ENCODE results near the gene BBC3. TPM values are rescaled to one million over a fixed set of nuclear protein-coding genes. Genes with fewer than 3 reads are reported as not detected.
A peak's percentile ranks its signal among the peaks of the same experiment; 100 is the strongest.

The BBC3 gene
- total and polyA plus RNA-seq, 2 of the 4 experiments (the other 2 are of a cell fraction) = 1.6 to 6.5 TPM

- Histone ChIP-seq H3K4me2 (ENCODE audit: low read depth, low read length) (no peak overlapping the region), H4K5ac (ENCODE audit: low read depth, low read length) (no peak overlapping the region), H2BK120ac (ENCODE audit: low read depth, low read length) (no peak overlapping the region), H2BK20ac (ENCODE audit: low read depth, low read length) (no peak overlapping the region), H3K4ac (ENCODE audit: low read depth, low read length) (no peak overlapping the region), H3K18ac (ENCODE audit: low read depth, low read length) (no peak overlapping the region), H2AK9ac (replicated peaks; ENCODE audit: low read depth, low read length, poor library complexity) (no peak overlapping the region), H4K20me1 (ENCODE audit: insufficient read depth, low read length) (no peaks in the 10 kb centered on the region), H4K8ac (ENCODE audit: low read depth in 2 of 2, low read length in 2 of 2) (no peak overlapping the region), H2AK5ac (ENCODE audit: low read depth, low read length) (no peak overlapping the region), H3K14ac (replicated peaks; ENCODE audit: low read depth, low read length) (no peak overlapping the region), H3K36me3 (ENCODE audit: control insufficient read depth, insufficient read depth, low read length) (peaks cover 47% of the 10 kb centered on the region), H3K56ac (ENCODE audit: extremely low read depth, insufficient read depth, low read length) (no peak overlapping the region), H4K91ac (ENCODE audit: insufficient read depth, low read depth, low read length) (no peak overlapping the region), H3K9me1 (ENCODE audit: insufficient read depth, low read length) (no peaks in the 10 kb centered on the region), H2BK15ac (ENCODE audit: low read depth, low read length) (no peak overlapping the region), H3K79me1 (ENCODE audit: low read depth in 1 of 2, low read length in 2 of 2) (peaks cover 14 to 36% of the 10 kb centered on the region in 2 experiments; a peak in 3 of 4 replicates), H3K4me1 (ENCODE audit: control insufficient read depth, insufficient read depth, low read length) (no peaks in the 10 kb centered on the region), H2BK5ac (ENCODE audit: low read depth, low read length, poor library complexity, severe bottlenecking) (no peak overlapping the region), H3K4me3 (ENCODE audit: insufficient read depth, low read depth, low read length) (no peak overlapping the region), H3K23ac (ENCODE audit: low read depth, low read length) (no peak overlapping the region), H3K9ac (ENCODE audit: low read depth, low read length) (no peak overlapping the region), H2AFZ (replicated peaks; ENCODE audit: low read length, poor library complexity) (peak overlapping the region; percentile 41), H3K27me3 (ENCODE audit: control insufficient read depth, insufficient read depth, low read length) (no peaks in the 10 kb centered on the region), H3K27ac (ENCODE audit: insufficient read depth, low read length) (no peak overlapping the region), H3K9me3 (ENCODE audit: control insufficient read depth, insufficient read depth, low read length) (no peaks in the 10 kb centered on the region)
- dilution Hi-C loops (cut with HindIII; ENCODE audit: low sequenced_read_pairs, unreplicated experiment) = no loop called here
- in situ Hi-C loops (cut with MboI; ENCODE audit: low sequenced_read_pairs) = no loop called here
- DNase-seq = no peak
- no peak for TF ChIP-seq MAFK (IDR thresholded peaks at IDR 0.05; ENCODE audit: low read depth, low read length)
- TF ChIP-seq FOS (IDR thresholded peaks at IDR 0.05; ENCODE audit: low read depth, low read length) = no peak
- TF ChIP-seq ELK1 (IDR thresholded peaks at IDR 0.05; ENCODE audit: borderline replicate concordance, low read depth, low read length) = no peak
- no peak for TF ChIP-seq BHLHE40 (IDR thresholded peaks at IDR 0.05; ENCODE audit: low read depth, low read length)
- TF ChIP-seq RAD21 (IDR thresholded peaks at IDR 0.05; ENCODE audit: low read length) = no peak
- WGBS, 2 experiments (ENCODE audit: extremely low coverage in 2 of 2, insufficient read length in 1 of 2) = 100% methylated on average over 8 of the region's 21 CpGs; no CpG with 5 or more reads in 1 of the 2 experiments
- ChIA-PET CTCF (no interaction called here), POLR2A (ENCODE audit: unreplicated experiment) (no interaction called here)
- no peak for ATAC-seq (ENCODE audit: low read depth)
- intact Hi-C loops (cut with micrococcal nuclease) = no loop called here
- no TSS peak for BruUV-seq (replicated peaks)
Measured at GRCh38 chr19:47266401-47266941, 35.5 kb upstream of the BBC3 start.
